T-helper 2 cell treated with Interferon-gamma antibody and Interleukin-4, amounts not matched to agents 5 μg/mL and 100 μg/mL, for 36 hours (primary cell): Measurements from ENCODE around the gene ANOS1.
"Not testable (repeated sequence)": the region's sequence is repeated elsewhere in the genome, so short reads cannot be mapped to it uniquely, and the experiment has no call there.

Experiments
- DNase-seq: peaks from one replicate; pipeline ENCODE4 v3.0.0; 2021; ENCODE audit warnings: low spot score
- H3K27ac Mint-ChIP-seq: one replicate; pipeline ENCODE4 v1.8.0; 2021; ENCODE audit warnings: mild to moderate bottlenecking, mixed read lengths
- H3K27me3 Mint-ChIP-seq: one replicate; pipeline ENCODE4 v1.8.0; 2021; ENCODE audit warnings: low read depth, mixed read lengths
- H3K36me3 Mint-ChIP-seq: one replicate; pipeline ENCODE4 v1.8.0; 2021; ENCODE audit warnings: low read depth, mixed read lengths
- H3K4me1 Mint-ChIP-seq: one replicate; pipeline ENCODE4 v1.8.0; 2021; ENCODE audit warnings: low read depth, mixed read lengths
- H3K4me3 Mint-ChIP-seq: one replicate; pipeline ENCODE4 v1.8.0; 2022; ENCODE audit warnings: mild to moderate bottlenecking, moderate library complexity, mixed read lengths
- H3K9me3 Mint-ChIP-seq: one replicate; pipeline ENCODE4 v1.8.0; 2021; ENCODE audit warnings: mixed read lengths

The ANOS1 gene

GRCh38 chrX:8731559-8732395, at the start of gene ANOS1:
TSS of gene ANOS1 (minus strand) at chrX:8732137. CDS start at chrX:8732036, 101 bp downstream.
- no peaks in the 10 kb centered on the region for H3K9me3 Mint-ChIP-seq
- H3K36me3 Mint-ChIP-seq, result no peaks in the 10 kb centered on the region
- H3K27ac Mint-ChIP-seq, result no peak within 1 kb of the TSS
- peaks cover 28% of the 10 kb centered on the region for H3K27me3 Mint-ChIP-seq
- DNase-seq, result no peak
- H3K4me3 Mint-ChIP-seq, result no peak within 1 kb of the TSS
- no peaks in the 10 kb centered on the region for H3K4me1 Mint-ChIP-seq

- no peak overlapping the region for H3K27ac Mint-ChIP-seq
- no peaks in the 10 kb centered on the region for H3K9me3 Mint-ChIP-seq
- DNase-seq, result no peak
- no peak overlapping the region for H3K4me3 Mint-ChIP-seq
- H3K4me1 Mint-ChIP-seq, result no peaks in the 10 kb centered on the region
- H3K27me3 Mint-ChIP-seq, result peaks cover 8% of the 10 kb centered on the region
- H3K36me3 Mint-ChIP-seq, result no peaks in the 10 kb centered on the region
These were observed 41.2 kb upstream of the ANOS1 start for GRCh38 chrX:8773117-8773516.

- H3K36me3 Mint-ChIP-seq, result no peaks in the 10 kb centered on the region
- H3K4me3 Mint-ChIP-seq, result no peak overlapping the region
- H3K27ac Mint-ChIP-seq, result no peak overlapping the region
- H3K9me3 Mint-ChIP-seq, result no peaks in the 10 kb centered on the region
- DNase-seq, result no peak
- H3K4me1 Mint-ChIP-seq, result no peaks in the 10 kb centered on the region
- H3K27me3 Mint-ChIP-seq, result peaks cover 3% of the 10 kb centered on the region
These were observed 28.1 kb upstream of the ANOS1 start for GRCh38 chrX:8760021-8760420.

- not testable (repeated sequence) for H3K36me3 Mint-ChIP-seq, H3K27ac Mint-ChIP-seq, DNase-seq, H3K4me1 Mint-ChIP-seq, H3K27me3 Mint-ChIP-seq, H3K4me3 Mint-ChIP-seq, H3K9me3 Mint-ChIP-seq
These were observed 26.8 kb upstream of the ANOS1 start for GRCh38 chrX:8758706-8759105.

- not testable (repeated sequence) for H3K9me3 Mint-ChIP-seq, H3K4me1 Mint-ChIP-seq, H3K27me3 Mint-ChIP-seq, DNase-seq, H3K27ac Mint-ChIP-seq, H3K4me3 Mint-ChIP-seq, H3K36me3 Mint-ChIP-seq
These were observed 25.9 kb upstream of the ANOS1 start for GRCh38 chrX:8757609-8758389.

GRCh38 chrX:8755813-8756212, 23.9 kb upstream of the ANOS1 start:
- H3K9me3 Mint-ChIP-seq, result no peaks in the 10 kb centered on the region
- no peak overlapping the region for H3K27ac Mint-ChIP-seq
- H3K4me1 Mint-ChIP-seq, result no peaks in the 10 kb centered on the region
- no peak overlapping the region for H3K4me3 Mint-ChIP-seq
- H3K27me3 Mint-ChIP-seq, result no peaks in the 10 kb centered on the region
- no peak for DNase-seq
- H3K36me3 Mint-ChIP-seq, result no peaks in the 10 kb centered on the region

GRCh38 chrX:8755116-8755515, 23.2 kb upstream of the ANOS1 start:
- no peaks in the 10 kb centered on the region for H3K27me3 Mint-ChIP-seq
- no peak for DNase-seq
- H3K9me3 Mint-ChIP-seq, result no peaks in the 10 kb centered on the region
- H3K4me3 Mint-ChIP-seq, result no peak overlapping the region
- no peaks in the 10 kb centered on the region for H3K4me1 Mint-ChIP-seq
- no peaks in the 10 kb centered on the region for H3K36me3 Mint-ChIP-seq
- H3K27ac Mint-ChIP-seq, result no peak overlapping the region

- no peak for DNase-seq
- Mint-ChIP-seq H3K27ac (no peak overlapping the region), H3K4me1 (no peaks in the 10 kb centered on the region), H3K36me3 (no peaks in the 10 kb centered on the region), H3K27me3 (no peaks in the 10 kb centered on the region), H3K4me3 (no peak overlapping the region), H3K9me3 (no peaks in the 10 kb centered on the region)
These were observed 17.8 kb upstream of the ANOS1 start for GRCh38 chrX:8749697-8750096.

- no peaks in the 10 kb centered on the region for H3K9me3 Mint-ChIP-seq
These were observed 16.9 kb upstream of the ANOS1 start for GRCh38 chrX:8748855-8749254.

GRCh38 chrX:8743126-8743732, 11.3 kb upstream of the ANOS1 start:
- no peak overlapping the region for H3K4me3 Mint-ChIP-seq
- H3K27ac Mint-ChIP-seq, result no peak overlapping the region
- H3K27me3 Mint-ChIP-seq, result no peaks in the 10 kb centered on the region
- no peaks in the 10 kb centered on the region for H3K36me3 Mint-ChIP-seq
- no peaks in the 10 kb centered on the region for H3K4me1 Mint-ChIP-seq
- no peak for DNase-seq
- no peaks in the 10 kb centered on the region for H3K9me3 Mint-ChIP-seq

More at GRCh38 chrX:8748855-8749254, 16.9 kb upstream of the ANOS1 start:
- Mint-ChIP-seq H3K4me1 (no peaks in the 10 kb centered on the region), H3K36me3 (no peaks in the 10 kb centered on the region), H3K27ac (no peak overlapping the region), H3K27me3 (no peaks in the 10 kb centered on the region), H3K4me3 (no peak overlapping the region)
- DNase-seq, result no peak

- Mint-ChIP-seq H3K27ac (no peak overlapping the region), H3K9me3 (no peaks in the 10 kb centered on the region), H3K36me3 (no peaks in the 10 kb centered on the region), H3K4me1 (no peaks in the 10 kb centered on the region), H3K27me3 (no peaks in the 10 kb centered on the region), H3K4me3 (no peak overlapping the region)
- no peak for DNase-seq
These were observed 10.0 kb upstream of the ANOS1 start for GRCh38 chrX:8741981-8742380.

GRCh38 chrX:8738588-8739189, 6.8 kb upstream of the ANOS1 start:
- Mint-ChIP-seq H3K27me3 (peaks cover 2% of the 10 kb centered on the region), H3K27ac (no peak overlapping the region), H3K4me3 (no peak overlapping the region), H3K4me1 (no peaks in the 10 kb centered on the region), H3K36me3 (no peaks in the 10 kb centered on the region), H3K9me3 (no peaks in the 10 kb centered on the region)
- DNase-seq, result no peak

GRCh38 chrX:8737883-8738282, 5.9 kb upstream of the ANOS1 start:
- no peak overlapping the region for H3K4me3 Mint-ChIP-seq
- no peak overlapping the region for H3K27ac Mint-ChIP-seq
- H3K9me3 Mint-ChIP-seq, result no peaks in the 10 kb centered on the region
- DNase-seq, result no peak
- H3K36me3 Mint-ChIP-seq, result no peaks in the 10 kb centered on the region
- peaks cover 10% of the 10 kb centered on the region for H3K27me3 Mint-ChIP-seq
- no peaks in the 10 kb centered on the region for H3K4me1 Mint-ChIP-seq
